HG03558 (cell line): Measurements from ENCODE around the gene ADGRB3.
"Not testable (repeated sequence)": the region's sequence is repeated elsewhere in the genome, so short reads cannot be mapped to it uniquely, and the experiment has no call there.

Experiments
- ATAC-seq: cut with Tn5 transposase; IDR thresholded peaks from one replicate; pipeline ENCODE4 v1.9.1; 2021; ENCODE audit warnings: moderate number of reproducible peaks; ENCODE audit not compliant: unreplicated experiment; ENCODE audit errors: extremely low read depth

Gene ADGRB3

DNA sequence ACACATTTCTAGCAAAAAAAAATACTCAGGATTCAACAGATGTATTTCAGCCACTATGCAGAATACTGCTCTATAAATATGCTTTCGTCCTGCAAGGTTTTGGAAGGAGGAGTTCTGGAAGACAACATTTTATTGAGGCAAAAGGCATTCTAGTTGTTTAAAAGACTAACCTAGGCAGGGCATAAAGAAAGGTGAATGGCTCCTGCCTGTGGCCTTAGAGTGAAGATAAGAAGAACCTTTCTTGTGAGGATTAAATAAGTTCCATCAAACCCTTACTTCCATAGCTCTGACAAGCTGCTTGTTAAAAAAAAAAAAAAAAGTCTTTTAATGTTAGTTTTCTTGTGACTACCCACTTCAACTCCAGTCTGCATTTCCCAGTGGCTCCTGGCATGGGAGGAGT, 139.8 kb downstream of the ADGRB3 start:
- no peak for ATAC-seq

GRCh38 chr6:68776354-68776753, 141.3 kb downstream of the ADGRB3 start:
- ATAC-seq: no peak

DNA sequence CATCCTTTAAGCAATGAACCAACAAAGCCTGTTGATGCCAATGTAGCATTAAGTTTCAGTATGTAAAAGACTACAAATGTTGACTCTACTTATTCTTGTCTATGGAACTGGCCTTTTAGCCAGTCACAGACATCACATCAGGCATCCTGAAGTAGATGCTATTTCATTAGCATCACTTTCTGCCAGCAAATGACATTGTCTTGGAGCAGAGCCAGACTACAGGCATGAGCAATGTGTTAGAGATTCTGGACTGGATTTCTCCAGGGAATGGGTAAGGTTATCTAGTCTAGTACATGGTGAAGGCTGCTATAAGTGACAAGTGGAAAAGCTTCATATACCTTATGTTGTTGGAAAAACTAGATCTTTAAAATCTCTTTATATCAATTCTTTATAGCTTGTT, 142.9 kb downstream of the ADGRB3 start:
- no peak for ATAC-seq

DNA sequence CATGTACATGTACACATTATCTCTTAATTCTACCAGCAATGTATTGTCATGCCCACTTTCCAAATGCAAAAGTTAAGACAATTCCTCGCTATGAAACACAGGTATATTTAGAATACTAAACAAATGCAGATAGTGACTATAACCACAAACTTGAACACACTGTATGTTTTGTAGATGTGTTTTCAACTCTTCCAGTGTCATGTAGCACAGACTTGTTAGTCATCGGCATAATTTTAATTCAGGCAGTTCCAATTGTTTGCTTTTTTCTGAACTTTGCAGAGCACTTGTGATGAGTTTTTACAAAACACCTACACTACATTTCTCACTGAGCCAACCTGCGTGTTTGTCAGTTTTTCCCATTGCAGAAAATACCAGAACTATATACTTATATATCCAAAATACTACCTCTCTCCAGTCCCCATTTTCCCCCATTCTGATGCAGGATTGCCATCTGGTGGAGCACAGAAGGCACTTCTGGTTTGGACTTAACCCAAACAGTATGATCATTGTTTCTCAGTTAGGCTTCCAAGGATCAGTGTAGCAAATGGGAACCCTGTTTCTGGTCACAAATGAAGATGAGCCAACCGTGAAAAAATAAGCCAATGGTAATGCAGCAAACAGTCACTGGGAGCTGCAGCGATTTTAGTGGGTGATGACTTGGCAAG, 143.4 kb downstream of the ADGRB3 start:
- no peak for ATAC-seq

DNA sequence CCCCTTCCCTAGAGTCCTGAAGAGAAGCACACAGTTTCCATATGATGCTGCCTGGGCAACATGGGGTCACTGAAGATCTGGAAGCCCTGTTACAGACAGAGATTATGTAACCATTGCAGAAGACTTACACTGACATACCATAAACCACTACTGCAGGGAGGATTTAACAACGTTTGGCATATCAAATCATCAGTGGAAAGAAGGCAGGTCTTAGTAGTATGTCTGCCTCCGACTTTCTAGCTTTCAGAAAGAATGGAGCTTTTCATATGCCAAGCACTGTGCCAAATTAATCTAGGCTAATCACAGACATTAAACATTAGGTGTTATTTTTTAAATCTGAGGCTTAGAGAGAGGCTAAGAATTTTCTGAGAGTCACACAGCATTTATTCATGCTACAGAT, 144.3 kb downstream of the ADGRB3 start:
- no peak for ATAC-seq

DNA sequence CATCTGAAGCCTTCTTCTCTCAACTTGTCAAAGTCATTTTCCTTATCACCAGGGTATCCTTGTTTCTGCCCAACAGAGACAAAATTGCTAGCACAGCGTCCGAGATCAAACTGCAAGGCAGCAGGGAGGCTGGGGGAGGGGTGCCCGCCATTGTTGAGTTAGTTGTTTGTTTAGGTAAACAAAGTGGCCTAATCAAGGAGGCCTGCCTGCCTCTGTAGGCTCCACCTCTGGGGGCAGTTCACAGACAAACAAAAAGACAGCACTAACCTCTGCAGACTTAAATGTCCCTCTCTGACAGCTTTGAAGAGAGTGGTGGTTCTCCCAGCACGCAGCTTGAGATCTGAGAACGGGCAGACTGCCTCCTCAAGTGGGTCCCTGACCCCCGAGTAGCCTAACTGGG, 155.0 kb downstream of the ADGRB3 start:
- not testable (repeated sequence) for ATAC-seq

- ATAC-seq: not testable (repeated sequence)
These were observed 179.9 kb downstream of the ADGRB3 start for GRCh38 chr6:68814976-68815375.

DNA sequence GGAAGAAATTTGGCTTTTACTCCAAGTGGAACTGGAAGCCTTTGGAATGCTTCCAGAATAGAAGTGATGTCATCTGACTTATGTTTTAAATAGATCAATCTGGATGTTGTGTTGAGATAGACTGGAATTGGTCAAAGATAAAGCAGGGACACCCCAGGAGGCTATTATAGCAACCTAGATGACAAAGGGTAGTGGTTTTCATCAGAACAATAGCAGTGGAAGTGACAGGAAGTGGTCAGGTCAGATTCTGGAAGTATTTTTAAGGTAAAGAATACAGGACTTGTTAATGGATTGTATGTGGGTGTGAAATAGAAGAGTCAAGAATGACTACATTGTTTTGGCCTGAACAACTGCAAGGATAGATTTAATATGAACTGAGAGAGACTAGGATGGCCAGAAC, 191.4 kb downstream of the ADGRB3 start:
- ATAC-seq: no peak

- ATAC-seq: no peak
These were observed 199.5 kb downstream of the ADGRB3 start for GRCh38 chr6:68834551-68834950.

DNA sequence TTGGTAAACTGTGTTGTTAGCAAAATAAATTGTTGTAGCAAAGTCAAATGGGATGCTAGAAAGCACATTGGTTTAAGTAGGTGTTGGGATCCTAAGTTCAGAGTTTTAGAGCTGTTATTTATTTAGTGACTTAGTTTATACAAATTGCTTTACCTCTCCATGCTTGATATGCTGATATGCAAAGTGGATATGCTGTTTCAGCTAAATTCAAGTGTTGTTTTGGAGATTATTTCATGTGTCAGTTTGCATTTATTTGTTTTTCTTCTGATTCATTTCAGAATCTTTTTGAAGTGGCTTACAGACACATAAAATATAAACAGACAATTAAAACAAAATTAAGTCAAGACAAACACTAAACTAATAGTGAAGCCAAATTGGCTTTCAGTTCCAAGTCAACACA, 203.5 kb downstream of the ADGRB3 start:
- no peak for ATAC-seq

GRCh38 chr6:68852791-68853190, 217.7 kb downstream of the ADGRB3 start:
- no peak for ATAC-seq

- ATAC-seq: no peak
These were observed 224.2 kb downstream of the ADGRB3 start for GRCh38 chr6:68859233-68859632.

DNA sequence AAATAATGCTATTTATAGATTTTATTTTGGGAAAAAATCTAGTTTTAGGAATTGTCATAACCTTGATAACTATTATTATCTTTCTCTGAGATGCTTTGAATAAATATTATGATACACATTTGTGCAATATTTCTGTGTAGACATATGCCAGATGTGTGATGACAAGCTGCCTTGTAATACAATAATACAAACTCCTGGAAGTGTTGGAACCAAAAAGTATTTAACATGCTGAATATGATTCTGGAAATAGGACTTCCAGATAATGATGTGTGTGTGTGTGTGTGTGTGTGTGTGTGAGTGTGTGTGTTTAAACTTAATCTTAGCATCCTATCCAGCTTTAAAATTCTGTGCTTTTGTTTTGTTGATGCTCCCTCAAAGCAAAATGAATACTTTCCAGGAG, 233.6 kb downstream of the ADGRB3 start:
- ATAC-seq: no peak

DNA sequence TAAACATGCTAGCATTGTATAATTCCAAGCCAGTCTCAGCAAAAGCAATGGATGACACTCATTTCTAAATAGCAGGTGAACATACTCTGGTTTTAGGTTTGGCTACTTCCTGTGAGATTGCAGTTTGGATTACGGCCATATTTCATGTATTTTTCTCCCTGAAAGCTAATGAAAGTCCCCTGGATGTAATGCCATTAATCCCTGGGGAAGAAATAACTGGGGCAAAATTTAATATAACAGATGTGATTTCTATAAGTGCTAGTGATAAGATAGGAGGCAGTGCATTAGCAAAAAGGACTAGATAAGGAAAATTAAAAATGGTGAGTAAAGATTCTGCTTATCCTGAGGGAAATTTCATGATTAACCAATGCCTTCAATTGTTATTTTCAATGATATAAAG, 238.2 kb downstream of the ADGRB3 start:
- ATAC-seq: no peak

DNA sequence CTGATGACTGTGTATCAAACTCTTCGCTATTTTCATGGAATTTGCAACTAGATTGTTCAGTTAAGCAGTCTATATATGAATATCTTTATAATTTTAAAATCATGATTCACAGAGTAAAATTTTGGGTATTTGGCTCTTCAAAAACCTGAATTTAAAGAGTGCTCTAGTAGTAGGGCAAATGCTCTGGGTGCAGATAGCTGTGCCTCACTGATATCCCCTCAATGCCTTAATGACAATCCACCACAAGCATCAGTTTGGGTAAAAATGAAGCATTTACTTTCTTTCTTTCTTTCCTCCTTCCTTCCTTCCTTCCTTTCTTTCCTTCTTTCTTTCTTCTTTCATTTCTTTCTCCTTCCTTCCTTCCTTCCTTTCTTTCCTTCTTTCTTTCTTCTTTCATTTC, 239.7 kb downstream of the ADGRB3 start:
- ATAC-seq: no peak

DNA sequence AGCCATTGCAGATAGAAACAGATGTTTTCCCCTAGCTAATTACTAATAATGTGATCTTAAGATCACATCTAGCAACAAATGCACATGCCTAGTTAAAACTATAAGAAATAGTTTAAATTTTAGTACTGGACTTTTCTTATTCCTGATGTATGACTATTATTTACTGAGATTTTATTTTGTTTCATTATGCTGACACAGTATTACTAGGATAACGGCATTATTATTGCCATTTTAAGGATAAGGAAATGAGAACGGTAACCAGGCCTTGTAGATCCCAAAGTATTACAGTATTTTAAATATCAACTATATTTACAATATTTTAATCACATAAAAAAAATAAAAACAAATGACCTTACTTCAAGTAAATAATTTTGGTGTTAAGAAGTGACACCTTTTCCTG, 240.3 kb downstream of the ADGRB3 start:
- no peak for ATAC-seq

DNA sequence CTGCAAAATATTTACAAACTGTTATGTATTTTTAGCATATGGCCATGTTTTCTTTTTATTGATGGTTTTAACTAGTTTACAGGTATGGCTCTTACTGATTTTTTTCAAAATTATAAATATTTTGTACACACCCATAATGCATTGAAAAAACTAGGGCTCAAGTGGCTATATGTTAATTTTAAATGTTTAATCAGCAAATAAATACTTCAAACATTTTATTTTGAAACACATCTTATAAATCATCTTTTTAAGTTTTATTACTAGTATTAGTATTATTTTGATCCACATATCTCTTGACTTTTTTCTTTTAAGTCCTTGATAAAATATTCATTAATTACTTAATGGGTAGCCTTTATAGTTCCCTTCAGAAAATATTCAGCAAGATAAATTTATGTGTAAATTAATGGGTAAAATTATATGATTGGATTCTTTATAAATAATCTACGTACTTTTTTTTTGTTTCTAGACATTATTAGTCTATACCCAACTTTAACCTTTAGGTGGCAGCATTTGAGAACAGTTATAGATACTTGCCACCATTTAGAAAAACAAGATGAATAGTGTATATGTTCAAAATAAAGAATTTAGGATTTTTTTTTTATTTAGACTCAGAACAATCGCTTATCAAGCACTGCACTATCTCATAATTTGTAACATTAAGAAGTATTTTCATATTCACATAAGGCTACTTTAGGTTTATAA, 241.9 kb downstream of the ADGRB3 start:
- no peak for ATAC-seq

DNA sequence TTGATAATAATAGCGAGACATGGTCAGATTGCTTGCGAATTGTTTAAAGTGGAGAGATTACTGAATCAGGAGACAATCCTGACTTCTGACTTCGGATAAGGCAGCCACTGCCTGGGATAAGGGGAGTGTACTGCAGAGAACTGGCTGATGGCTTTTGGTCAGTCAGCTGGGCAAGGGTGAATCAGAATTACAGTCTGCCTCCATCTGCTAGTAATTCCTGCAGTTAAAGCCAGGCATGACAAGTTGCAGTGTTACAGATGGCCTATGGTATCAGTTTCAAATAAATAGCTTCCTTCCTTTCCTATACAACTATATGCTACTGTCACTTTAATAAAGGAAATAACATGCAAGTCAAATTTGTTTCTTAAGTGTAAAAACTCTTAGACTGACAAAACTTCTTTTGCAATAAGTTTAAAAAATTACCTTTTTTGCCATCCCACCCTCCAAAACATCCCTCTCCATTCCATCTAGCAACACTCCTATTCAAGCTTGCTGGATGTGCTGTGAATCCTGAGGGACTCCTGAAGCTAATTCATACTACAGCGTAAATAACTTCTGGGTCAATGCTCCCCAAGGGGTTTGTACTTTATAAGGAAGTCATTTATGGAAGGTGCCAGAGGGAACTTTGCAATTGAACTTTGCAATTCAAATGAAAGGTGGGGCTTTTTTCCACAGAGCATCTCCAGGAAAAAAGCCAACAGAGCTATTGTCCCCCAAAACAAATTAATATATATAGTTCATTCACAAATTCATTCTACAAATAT, 245.2 kb downstream of the ADGRB3 start:
- ATAC-seq: no peak

DNA sequence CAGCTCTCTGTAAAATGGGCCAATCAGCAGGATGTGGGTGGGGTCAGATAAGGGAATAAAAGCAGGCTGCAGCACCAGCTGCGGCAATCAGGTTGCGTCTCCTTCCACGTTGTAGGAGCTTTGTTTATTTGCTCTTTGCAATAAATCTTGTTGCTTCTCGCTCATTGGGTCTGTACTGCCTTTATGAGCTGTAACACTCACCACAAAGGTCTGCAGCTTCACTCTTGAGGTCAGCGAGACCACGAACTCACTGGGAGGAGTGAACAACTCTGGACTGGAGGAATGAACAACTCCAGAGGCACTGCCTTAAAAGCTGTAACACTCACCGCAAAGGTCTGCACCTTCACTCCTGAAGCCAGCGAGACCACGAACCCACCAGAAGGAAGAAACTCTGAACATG, 248.2 kb downstream of the ADGRB3 start:
- ATAC-seq: not testable (repeated sequence)

- ATAC-seq: no peak
These were observed 256.3 kb downstream of the ADGRB3 start for GRCh38 chr6:68891419-68891818.

GRCh38 chr6:68892452-68892851, 257.4 kb downstream of the ADGRB3 start:
- ATAC-seq: no peak
